Endodermal cell (in vitro differentiated cells): ENCODE measurements around the gene BCL2L11. TPM values are rescaled to one million over a fixed set of nuclear protein-coding genes. Genes with fewer than 3 reads are reported as not detected.

Experiments used
- DNase-seq: peaks from one replicate; pipeline ENCODE4 v3.0.0-alpha.2; 2017
- H3K27ac ChIP-seq: 2 replicates; pipeline ENCODE4 v1.5.1; 2013; ENCODE audit warnings: mild to moderate bottlenecking, low read depth, low read length, moderate library complexity
- H3K27me3 ChIP-seq: 2 replicates; pipeline ENCODE4 v1.6.1; 2013; ENCODE audit warnings: mild to moderate bottlenecking, low read length, moderate library complexity; ENCODE audit not compliant: insufficient read depth, control insufficient read depth, poor library complexity, severe bottlenecking
- H3K36me3 ChIP-seq: 2 replicates; pipeline ENCODE4 v1.7.0; 2013; ENCODE audit warnings: mild to moderate bottlenecking, low read length, moderate library complexity; ENCODE audit not compliant: control insufficient read depth, insufficient read depth
- H3K4me1 ChIP-seq: one replicate; pipeline ENCODE4 v1.7.0; 2013; ENCODE audit warnings: low read length; ENCODE audit not compliant: control insufficient read depth, insufficient read depth
- H3K4me3 ChIP-seq: 2 replicates; pipeline ENCODE4 v1.5.1; 2013; ENCODE audit warnings: mild to moderate bottlenecking, low read length, moderate library complexity
- H3K9ac ChIP-seq: 2 replicates; pipeline ENCODE4 v1.6.1; 2013; ENCODE audit warnings: mild to moderate bottlenecking, low read length, moderate library complexity; ENCODE audit not compliant: poor library complexity, severe bottlenecking; ENCODE audit errors: extremely low read depth
- H3K9me3 ChIP-seq: 2 replicates; pipeline ENCODE4 v1.6.1; 2013; ENCODE audit warnings: mild to moderate bottlenecking, low read length, moderate library complexity; ENCODE audit not compliant: control insufficient read depth
- H3K27ac Mint-ChIP-seq: 2 replicates; pipeline ENCODE4 v1.8.0; 2020; ENCODE audit warnings: mixed read lengths
- H3K27me3 Mint-ChIP-seq: 2 replicates; pipeline ENCODE4 v1.8.0; 2021; ENCODE audit warnings: mild to moderate bottlenecking, mixed read lengths; ENCODE audit not compliant: insufficient read depth
- H3K36me3 Mint-ChIP-seq: 2 replicates; pipeline ENCODE4 v1.8.0; 2020; ENCODE audit warnings: low read depth, mixed read lengths
- H3K4me1 Mint-ChIP-seq: 2 replicates; pipeline ENCODE4 v1.8.0; 2020; ENCODE audit warnings: mixed read lengths
- H3K4me3 Mint-ChIP-seq: 2 replicates; pipeline ENCODE4 v1.8.0; 2020; ENCODE audit warnings: mild to moderate bottlenecking, moderate library complexity, mixed read lengths
- H3K9me3 Mint-ChIP-seq: 2 replicates; pipeline ENCODE4 v1.8.0; 2020; ENCODE audit warnings: mild to moderate bottlenecking, mixed read lengths
- CTCF ChIP-seq: fragments of 200-600 bp; sonication (generic); conservative IDR thresholded peaks from 2 replicates; pipeline ENCODE4 v1.5.0; 2021; ENCODE audit warnings: antibody characterized with exemption, mild to moderate bottlenecking
- WGBS, 2 experiments: methylation state at CpG; one replicate each; pipeline versions ENCODE4 v1.1.5 to v1.1.7; 2013; ENCODE audit warnings: missing lambda C conversion rate in 2 of 2, mixed read lengths in 1 of 2; ENCODE audit not compliant: insufficient coverage in 1 of 2, insufficient read length in 1 of 2; 5-methylcytosine and 5-hydroxymethylcytosine counted together
- total RNA-seq, 2 donors: library from RNA; stranded (reverse); fragmentation: NEBNext Ultra II Directional in 1 of 2; extraction: Animal tissue kit (Norgen Biotek cat#: 25700) in 1 of 2; gene quantifications; 2 replicates in 1 of 2; 3 replicates in 1 of 2; pipeline ENCODE4 v1.2.1, GENCODE V29; 2021

Gene BCL2L11
- total RNA-seq, 2 donors from 2014 or later: 16.7 to 21.0 TPM

- H3K27ac ChIP-seq: no peak overlapping the region
- H3K36me3 ChIP-seq: no peaks in the 10 kb centered on the region
- Mint-ChIP-seq H3K4me3 (no peak overlapping the region), H3K9me3 (peaks cover 11% of the 10 kb centered on the region), H3K27me3 (no peaks in the 10 kb centered on the region), H3K4me1 (no peaks in the 10 kb centered on the region), H3K36me3 (no peaks in the 10 kb centered on the region), H3K27ac (no peak overlapping the region)
- H3K27me3 ChIP-seq: no peaks in the 10 kb centered on the region
- H3K4me1 ChIP-seq: no peaks in the 10 kb centered on the region
- TF ChIP-seq CTCF: no peak
- no peaks in the 10 kb centered on the region for H3K9me3 ChIP-seq
- no peak overlapping the region for H3K4me3 ChIP-seq
- 95 to 100% methylated on average over 1 of the region's 1 CpG for WGBS, 2 experiments
- no peak overlapping the region for H3K9ac ChIP-seq
- no peak for DNase-seq
Observed at GRCh38 chr2:111207851-111208250, 87.1 kb downstream of the BCL2L11 start.

GRCh38 chr2:111208639-111209038 lies 87.9 kb downstream of the BCL2L11 start:
- TF ChIP-seq CTCF: no peak
- no peak overlapping the region for H3K9ac ChIP-seq
- H3K4me3 ChIP-seq: no peak overlapping the region
- no peak for DNase-seq
- H3K4me1 ChIP-seq: no peaks in the 10 kb centered on the region
- H3K9me3 Mint-ChIP-seq: peaks cover 19% of the 10 kb centered on the region
- H3K27ac Mint-ChIP-seq: no peak overlapping the region
- no peaks in the 10 kb centered on the region for H3K27me3 Mint-ChIP-seq
- H3K4me3 Mint-ChIP-seq: no peak overlapping the region
- H3K36me3 ChIP-seq: no peaks in the 10 kb centered on the region
- H3K36me3 Mint-ChIP-seq: no peaks in the 10 kb centered on the region
- peaks cover 7% of the 10 kb centered on the region for H3K9me3 ChIP-seq
- no peaks in the 10 kb centered on the region for H3K4me1 Mint-ChIP-seq
- H3K27ac ChIP-seq: no peak overlapping the region
- 93 to 100% methylated on average over 1 of the region's 1 CpG for WGBS, 2 experiments
- H3K27me3 ChIP-seq: no peaks in the 10 kb centered on the region

GRCh38 chr2:111209045-111209514 lies 88.4 kb downstream of the BCL2L11 start:
- peaks cover 10% of the 10 kb centered on the region for H3K9me3 ChIP-seq
- WGBS, 2 experiments: no CpG with 5 or more reads among the region's 1 CpG
- H3K27me3 ChIP-seq: no peaks in the 10 kb centered on the region
- H3K36me3 ChIP-seq: no peaks in the 10 kb centered on the region
- no peak overlapping the region for H3K4me3 ChIP-seq
- Mint-ChIP-seq H3K4me1 (no peaks in the 10 kb centered on the region), H3K27me3 (no peaks in the 10 kb centered on the region), H3K9me3 (peaks cover 23% of the 10 kb centered on the region), H3K36me3 (no peaks in the 10 kb centered on the region), H3K4me3 (no peak overlapping the region), H3K27ac (no peak overlapping the region)
- TF ChIP-seq CTCF: no peak
- H3K9ac ChIP-seq: no peak overlapping the region
- no peak for DNase-seq
- no peak overlapping the region for H3K27ac ChIP-seq
- H3K4me1 ChIP-seq: no peaks in the 10 kb centered on the region
